ENCODE measurements around the gene TMEM179. TPM values are rescaled to one million over a fixed set of nuclear protein-coding genes. Genes with fewer than 3 reads are reported as not detected.

The TMEM179 gene
- total and polyA plus RNA-seq, 10 of the 15 experiments (the other 5 are each of a cell fraction or from before 2014, with no cell fraction given) = not detected

GRCh38 chr14:104562606-104563005, 42.0 kb downstream of the TMEM179 start:
- H3K9ac ChIP-seq (ENCODE audit: control insufficient read depth, insufficient read depth, low read length) = no peak overlapping the region
- no peaks in the 10 kb centered on the region for H4K20me1 ChIP-seq (ENCODE audit: control insufficient read depth, insufficient read depth)
- SMC1A ChIA-PET (ENCODE audit: uncharacterized antibody, unreplicated experiment) = no interaction called here
- no peak overlapping the region for H3K27ac ChIP-seq (ENCODE audit: control insufficient read depth, insufficient read depth)
- POLR2A ChIA-PET = no interaction called here
- intact Hi-C loops (cut with micrococcal nuclease; ENCODE audit: unreplicated experiment) (no loop called here), in situ Hi-C loops (cut with MboI) (loop anchor here (5.0 kb wide), 2 partner anchors 420 to 485 kb away; no protein-coding TSS in a partner anchor)
- peaks cover 0 to 5% of the 10 kb centered on the region in 2 experiments; a peak in 2 of 4 replicates for H3K27me3 ChIP-seq (replicated peaks in 1 of 2; ENCODE audit: control insufficient read depth in 2 of 2, insufficient read depth in 2 of 2, low read length in 1 of 2)
- FAIRE-seq (no peak), ATAC-seq (no peak), DNase-seq (ENCODE audit: low read depth, low spot score) (no peak)
- RAD21 ChIA-PET (ENCODE audit: unreplicated experiment) = no interaction called here
- H2AFZ ChIP-seq (ENCODE audit: control insufficient read depth, low read depth, low read length) = no peak overlapping the region
- no peak overlapping the region for H3K4me3 ChIP-seq
- no peaks in the 10 kb centered on the region for H3K4me1 ChIP-seq (ENCODE audit: control insufficient read depth, insufficient read depth, low read length)
- 24% methylated on average over 5 of the region's 5 CpGs for WGBS (ENCODE audit: insufficient coverage, insufficient replicate concordance, low lambda C conversion rate, missing lambda C conversion rate)
- no TSS peak for BruUV-seq (replicated peaks)
- no peak overlapping the region for H3K4me2 ChIP-seq (ENCODE audit: control insufficient read depth, insufficient read depth)
- CTCF ChIA-PET = interaction anchor here (0.8 to 1.1 kb wide), 2 partner anchors 484 to 486 kb away, joined by 3 to 4 read pairs; no protein-coding TSS in a partner anchor
- H3K9me3 ChIP-seq (replicated peaks; ENCODE audit: control insufficient read depth, insufficient read depth, low read length) = no peaks in the 10 kb centered on the region
- H3K36me3 ChIP-seq (ENCODE audit: control insufficient read depth in 2 of 2, insufficient read depth in 2 of 2, low read length in 1 of 2) = no peaks in the 10 kb centered on the region
- no peak for TF ChIP-seq FOXM1 (IDR thresholded peaks at IDR 0.05; ENCODE audit: low read depth, low read length)
- no peaks in the 10 kb centered on the region for H3K79me2 ChIP-seq (ENCODE audit: control insufficient read depth, insufficient read depth, low read length)

GRCh38 chr14:104561632-104562495, 42.7 kb downstream of the TMEM179 start:
- no peaks in the 10 kb centered on the region for H3K79me2 ChIP-seq (ENCODE audit: control insufficient read depth, insufficient read depth, low read length)
- in situ Hi-C loops (cut with MboI) (loop anchor here (5.0 kb wide), 2 partner anchors 420 to 485 kb away; no protein-coding TSS in a partner anchor), intact Hi-C loops (cut with micrococcal nuclease; ENCODE audit: unreplicated experiment) (no loop called here)
- H3K4me3 ChIP-seq = no peak overlapping the region
- ChIA-PET POLR2A (no interaction called here), SMC1A (ENCODE audit: uncharacterized antibody, unreplicated experiment) (no interaction called here), RAD21 (ENCODE audit: unreplicated experiment) (no interaction called here), CTCF (interaction anchor here (0.6 to 1.1 kb wide), 3 partner anchors 387 to 485 kb away, joined by 3 to 4 read pairs (median 3); no protein-coding TSS in a partner anchor)
- no peak for TF ChIP-seq CREB1 (IDR thresholded peaks at IDR 0.05; ENCODE audit: low read depth)
- no peak overlapping the region for H3K27ac ChIP-seq (ENCODE audit: control insufficient read depth, insufficient read depth)
- H2AFZ ChIP-seq (ENCODE audit: control insufficient read depth, low read depth, low read length) = no peak overlapping the region
- no peak for DNase-seq (ENCODE audit: low read depth, low spot score)
- peaks cover 0 to 5% of the 10 kb centered on the region in 2 experiments; a peak in 2 of 4 replicates for H3K27me3 ChIP-seq (replicated peaks in 1 of 2; ENCODE audit: control insufficient read depth in 2 of 2, insufficient read depth in 2 of 2, low read length in 1 of 2)
- no TSS peak for BruUV-seq (replicated peaks)
- 25% methylated on average over 23 of the region's 23 CpGs for WGBS (ENCODE audit: insufficient coverage, insufficient replicate concordance, low lambda C conversion rate, missing lambda C conversion rate)
- H3K4me1 ChIP-seq (ENCODE audit: control insufficient read depth, insufficient read depth, low read length) = no peaks in the 10 kb centered on the region
- no peak for ATAC-seq
- H3K36me3 ChIP-seq (ENCODE audit: control insufficient read depth in 2 of 2, insufficient read depth in 2 of 2, low read length in 1 of 2) = no peaks in the 10 kb centered on the region
- FAIRE-seq = no peak
- H4K20me1 ChIP-seq (ENCODE audit: control insufficient read depth, insufficient read depth) = no peaks in the 10 kb centered on the region
- no peak overlapping the region for H3K4me2 ChIP-seq (ENCODE audit: control insufficient read depth, insufficient read depth)
- H3K9me3 ChIP-seq (replicated peaks; ENCODE audit: control insufficient read depth, insufficient read depth, low read length) = no peaks in the 10 kb centered on the region
- no peak overlapping the region for H3K9ac ChIP-seq (ENCODE audit: control insufficient read depth, insufficient read depth, low read length)
